HepG2 (cell line): Measurements from ENCODE around the gene KCND1. TPM values are rescaled to one million over a fixed set of nuclear protein-coding genes. Genes with fewer than 3 reads are reported as not detected.

Experiments used
- ATF4 ChIP-seq, 2 experiments: fragments of 450-650 bp in 1 of 2; sonication (generic) in 1 of 2; formaldehyde crosslinking; IDR thresholded peaks; 2 replicates each; pipeline versions ENCODE4 v1.5.0 to v1.8.0; 2020 to 2022; ENCODE audit warnings: mild to moderate bottlenecking in 1 of 2, missing genetic modification reagents in 1 of 2
- CBFB ChIP-seq: sonication (generic); formaldehyde crosslinking; IDR thresholded peaks from 2 replicates; pipeline ENCODE4 v1.4.0; 2020; ENCODE audit warnings: missing genetic modification reagents
- JDP2 ChIP-seq: sonication (generic); formaldehyde crosslinking; IDR thresholded peaks from 2 replicates; pipeline ENCODE4 v1.8.1; 2022; ENCODE audit warnings: missing genetic modification reagents, borderline replicate concordance
- NFIC ChIP-seq: IDR thresholded peaks from 2 replicates; pipeline ENCODE4 v1.6.1; 2012; ENCODE audit warnings: mild to moderate bottlenecking, low read length, inconsistent platforms
- NFYB ChIP-seq: sonication (generic); formaldehyde crosslinking; IDR thresholded peaks from 2 replicates; pipeline ENCODE4 v1.4.0; 2020; ENCODE audit warnings: missing genetic modification reagents
- PATZ1 ChIP-seq: sonication (generic); formaldehyde crosslinking; IDR thresholded peaks from 2 replicates; pipeline ENCODE4 v1.4.0; 2020; ENCODE audit warnings: missing genetic modification reagents
- PRMT3 ChIP-seq: sonication (generic); formaldehyde crosslinking; IDR thresholded peaks from 2 replicates; pipeline ENCODE4 v1.8.1; 2022; ENCODE audit warnings: low read depth, mild to moderate bottlenecking, moderate library complexity, missing genetic modification reagents, borderline replicate concordance
- SP4 ChIP-seq: sonication (generic); formaldehyde crosslinking; IDR thresholded peaks from 2 replicates; pipeline ENCODE4 v1.8.1; 2023; ENCODE audit warnings: mild to moderate bottlenecking, missing genetic modification reagents
- STAT6 ChIP-seq: sonication (generic); formaldehyde crosslinking; IDR thresholded peaks from 2 replicates; pipeline ENCODE4 v1.4.0; 2020; ENCODE audit warnings: missing genetic modification reagents, mild to moderate bottlenecking, borderline replicate concordance
- TEAD3 ChIP-seq: optimal IDR thresholded peaks from 2 replicates; pipeline ENCODE3; 2016; ENCODE audit warnings: borderline replicate concordance
- UBTF ChIP-seq: sonication (generic); formaldehyde crosslinking; IDR thresholded peaks from 2 replicates; pipeline ENCODE4 v1.4.0; 2020; ENCODE audit warnings: mild to moderate bottlenecking, missing genetic modification reagents
- ZNF142 ChIP-seq: sonication (generic); formaldehyde crosslinking; IDR thresholded peaks from 2 replicates; pipeline ENCODE4 v1.4.0; 2020; ENCODE audit warnings: missing genetic modification reagents
- ZNF615 ChIP-seq: sonication (generic); formaldehyde crosslinking; IDR thresholded peaks from 2 replicates; pipeline ENCODE4 v1.5.0; 2020; ENCODE audit warnings: mild to moderate bottlenecking, missing genetic modification reagents, borderline replicate concordance
- ZNF746 ChIP-seq: sonication (generic); formaldehyde crosslinking; IDR thresholded peaks from 2 replicates; pipeline ENCODE4 v1.8.0; 2022; ENCODE audit warnings: mild to moderate bottlenecking, missing genetic modification reagents
- ZNF75D ChIP-seq: sonication (generic); formaldehyde crosslinking; IDR thresholded peaks from 2 replicates; pipeline ENCODE4 v1.8.1; 2023; ENCODE audit warnings: missing genetic modification reagents, mild to moderate bottlenecking, borderline replicate concordance
- polyA plus RNA-seq, 8 experiments: library from polyadenylated mRNA; depleted of rRNA in 3 of 8; stranded (reverse) in 7 of 8; unstranded in 1 of 8; fragments of >200 nt; fragmentation: Illumina TruSeq in 4 of 8; extraction: Trizol in 4 of 8; gene quantifications; 2 replicates each; pipeline versions ENCODE4 v1.2.1 to v1.2.3, GENCODE V29; 2011 to 2016; ENCODE audit warnings: low read depth in 4 of 8, missing spikeins in 1 of 8, mixed read lengths in 1 of 8; ENCODE audit not compliant: insufficient read depth in 1 of 8
- total RNA-seq, 5 experiments: library from RNA; depleted of rRNA; stranded (reverse); fragments of >200 nt; fragmentation: Illumina TruSeq; extraction: Trizol; gene quantifications; 2 replicates each; pipeline ENCODE4 v1.2.3, GENCODE V29; 2016; ENCODE audit warnings: low read depth in 1 of 5

KCND1 gene
- total and polyA plus RNA-seq, 2 of the 13 experiments (the other 11 are each of a cell fraction or from before 2014, with no cell fraction given), result 0.07 to 0.30 TPM

- TF ChIP-seq UBTF (peak; percentile 34; the same call in 1 of the 2 replicates), NFIC (no peak), PATZ1 (no peak), PRMT3 (CRISPR knock-in tag) (no peak), ZNF142 (CRISPR knock-in tag) (no peak), ZNF615 (CRISPR knock-in tag) (no peak), JDP2 (no peak), STAT6 (CRISPR knock-in tag) (no peak), CBFB (CRISPR knock-in tag) (no peak), NFYB (CRISPR knock-in tag) (no peak), ZNF75D (no peak), ATF4 (CRISPR knock-in tag; IDR thresholded peaks at IDR 0.05) (no peak), ZNF746 (CRISPR knock-in tag) (no peak), SP4 (CRISPR knock-in tag) (no peak), TEAD3 (peak; percentile 57)
These were observed 10.0 kb downstream of the KCND1 start (continued) for GRCh38 chrX:48961585-48962091.
